ENCODE measurements around the gene TEX44.

TEX44 gene

GRCh38 chr2:231606941-231607340, 14.3 kb downstream of the TEX44 start:
- H3K9me3 Mint-ChIP-seq: no peaks in the 10 kb centered on the region

GRCh38 chr2:231611273-231612108, 18.8 kb downstream of the TEX44 start:
- no peak overlapping the region for H3K4me3 Mint-ChIP-seq
- H3K27ac Mint-ChIP-seq: peak overlapping the region; percentile 99
- no peaks in the 10 kb centered on the region for H3K9me3 Mint-ChIP-seq
- H3K36me3 Mint-ChIP-seq (ENCODE audit: low read depth): no peaks in the 10 kb centered on the region
- H3K4me1 Mint-ChIP-seq (ENCODE audit: low read depth): peaks cover 32% of the 10 kb centered on the region
- H3K27me3 Mint-ChIP-seq (ENCODE audit: low read depth): no peaks in the 10 kb centered on the region

More at GRCh38 chr2:231606941-231607340, 14.3 kb downstream of the TEX44 start:
- H3K36me3 Mint-ChIP-seq (ENCODE audit: low read depth): no peaks in the 10 kb centered on the region
- H3K27ac Mint-ChIP-seq: no peak overlapping the region
- peaks cover 19% of the 10 kb centered on the region for H3K4me1 Mint-ChIP-seq (ENCODE audit: low read depth)
- no peak overlapping the region for H3K4me3 Mint-ChIP-seq
- no peaks in the 10 kb centered on the region for H3K27me3 Mint-ChIP-seq (ENCODE audit: low read depth)

- no peak overlapping the region for H3K4me3 Mint-ChIP-seq
- H3K27me3 Mint-ChIP-seq (ENCODE audit: low read depth): no peaks in the 10 kb centered on the region
- peak overlapping the region; percentile 99 for H3K27ac Mint-ChIP-seq
- no peaks in the 10 kb centered on the region for H3K36me3 Mint-ChIP-seq (ENCODE audit: low read depth)
- H3K4me1 Mint-ChIP-seq (ENCODE audit: low read depth): peaks cover 37% of the 10 kb centered on the region
- H3K9me3 Mint-ChIP-seq: no peaks in the 10 kb centered on the region
These were observed 19.4 kb downstream of the TEX44 start for GRCh38 chr2:231612109-231612455.

DNA sequence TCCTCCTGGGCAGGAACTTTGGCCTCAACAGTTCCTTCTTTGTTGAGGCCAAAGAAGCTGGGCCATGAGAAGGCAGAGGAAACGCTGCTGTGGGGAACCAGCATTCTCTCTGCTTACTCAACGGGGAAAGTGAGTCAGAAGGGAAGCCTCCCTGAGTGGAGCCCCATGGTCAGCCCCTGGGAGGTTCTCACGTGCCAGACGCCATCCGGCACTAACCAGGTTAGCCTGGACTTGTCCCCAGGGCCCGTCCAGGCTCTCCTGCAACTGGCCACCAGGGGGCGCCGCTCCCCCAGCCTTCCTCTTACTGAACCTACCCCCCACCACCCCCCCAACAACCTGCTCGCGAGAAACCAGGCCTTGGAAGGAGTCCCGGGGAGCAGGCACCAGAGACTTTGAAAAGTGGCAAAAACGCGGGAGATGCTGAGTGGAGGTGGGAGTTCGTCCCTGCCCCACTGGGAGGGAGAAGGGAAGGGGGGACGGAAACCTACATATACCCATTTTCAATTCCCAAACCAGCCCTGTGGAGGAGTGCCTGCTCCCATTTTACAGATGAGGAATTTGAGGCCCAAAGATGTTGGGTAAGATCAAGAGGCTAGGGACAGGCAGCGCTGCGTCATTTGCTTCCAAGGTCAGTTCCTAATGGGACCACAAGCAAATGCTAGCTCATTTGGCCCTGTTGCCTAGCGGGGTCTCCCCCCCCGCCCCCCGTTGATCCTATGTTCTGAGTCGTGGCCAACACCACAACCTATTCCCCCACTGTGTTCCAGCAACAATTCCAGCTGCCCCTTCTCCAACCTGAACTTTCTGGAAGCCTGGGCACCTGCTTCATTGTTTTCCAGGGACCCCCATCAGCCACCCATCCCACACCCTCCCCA, 20.0 kb downstream of the TEX44 start:
- H3K36me3 Mint-ChIP-seq (ENCODE audit: low read depth): no peaks in the 10 kb centered on the region
- H3K27me3 Mint-ChIP-seq (ENCODE audit: low read depth): no peaks in the 10 kb centered on the region
- H3K4me1 Mint-ChIP-seq (ENCODE audit: low read depth): peaks cover 42% of the 10 kb centered on the region
- no peaks in the 10 kb centered on the region for H3K9me3 Mint-ChIP-seq
- H3K27ac Mint-ChIP-seq: peak overlapping the region; percentile 99
- H3K4me3 Mint-ChIP-seq: peak overlapping the region; percentile 87

DNA sequence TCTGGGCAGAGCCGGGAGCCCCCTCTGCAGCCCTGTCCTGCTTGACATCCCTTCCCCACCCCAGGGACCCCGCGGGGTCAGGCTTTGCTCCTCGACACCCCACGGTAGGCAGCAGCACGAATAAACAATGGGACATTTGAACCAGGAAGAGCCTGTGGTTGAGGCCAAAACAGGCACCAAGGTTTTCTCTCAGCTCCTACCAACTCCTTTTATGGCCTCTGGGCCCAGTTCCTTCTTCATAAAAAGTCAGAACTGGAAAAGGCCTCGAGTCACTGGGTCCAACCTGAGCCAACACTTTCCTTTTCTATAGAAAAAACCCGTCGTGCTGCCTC, 20.6 kb downstream of the TEX44 start:
- peak overlapping the region; percentile 87 for H3K4me3 Mint-ChIP-seq
- no peaks in the 10 kb centered on the region for H3K9me3 Mint-ChIP-seq
- peak overlapping the region; percentile 99 for H3K27ac Mint-ChIP-seq
- H3K27me3 Mint-ChIP-seq (ENCODE audit: low read depth): no peaks in the 10 kb centered on the region
- H3K4me1 Mint-ChIP-seq (ENCODE audit: low read depth): peaks cover 48% of the 10 kb centered on the region
- H3K36me3 Mint-ChIP-seq (ENCODE audit: low read depth): no peaks in the 10 kb centered on the region

GRCh38 chr2:231613663-231614558, 21.2 kb downstream of the TEX44 start:
- Mint-ChIP-seq H3K27me3 (ENCODE audit: low read depth) (no peaks in the 10 kb centered on the region), H3K27ac (peak overlapping the region; percentile 99), H3K4me1 (ENCODE audit: low read depth) (peaks cover 49% of the 10 kb centered on the region), H3K4me3 (peak overlapping the region; percentile 87), H3K36me3 (ENCODE audit: low read depth) (no peaks in the 10 kb centered on the region), H3K9me3 (no peaks in the 10 kb centered on the region)

DNA sequence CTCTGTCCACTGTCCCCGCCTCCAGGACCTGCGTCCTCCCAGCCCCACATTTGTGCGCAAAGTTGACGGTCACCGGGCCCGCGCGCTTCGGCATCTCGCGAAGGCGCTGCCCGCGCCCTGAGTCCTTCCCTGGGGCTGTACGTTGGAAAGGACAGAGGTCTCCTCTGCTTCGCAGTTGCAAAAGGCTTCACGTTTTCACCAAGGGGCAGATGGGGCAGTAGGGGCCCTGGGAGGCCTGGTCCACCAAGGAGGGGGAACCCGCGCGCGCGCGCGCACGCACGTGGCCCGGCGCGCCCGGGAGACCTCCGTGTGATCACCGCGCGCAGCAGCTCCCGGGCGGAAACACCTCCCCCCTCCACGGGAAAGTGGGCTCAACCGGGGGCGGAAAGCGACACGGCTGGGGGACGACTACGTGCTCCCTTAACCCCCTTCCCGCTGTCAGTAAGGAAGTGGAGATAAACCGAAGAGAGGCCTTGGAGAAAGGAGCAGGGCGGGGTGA, 21.9 kb downstream of the TEX44 start:
- no peaks in the 10 kb centered on the region for H3K9me3 Mint-ChIP-seq
- H3K27ac Mint-ChIP-seq: peak overlapping the region; percentile 97
- H3K4me3 Mint-ChIP-seq: peak overlapping the region; percentile 80
- no peaks in the 10 kb centered on the region for H3K36me3 Mint-ChIP-seq (ENCODE audit: low read depth)
- no peaks in the 10 kb centered on the region for H3K27me3 Mint-ChIP-seq (ENCODE audit: low read depth)
- peaks cover 49% of the 10 kb centered on the region for H3K4me1 Mint-ChIP-seq (ENCODE audit: low read depth)

GRCh38 chr2:231615058-231615671, 22.5 kb downstream of the TEX44 start:
- Mint-ChIP-seq H3K27me3 (ENCODE audit: low read depth) (no peaks in the 10 kb centered on the region), H3K4me3 (peak overlapping the region; percentile 28), H3K36me3 (ENCODE audit: low read depth) (no peaks in the 10 kb centered on the region), H3K27ac (peak overlapping the region; percentile 97), H3K9me3 (no peaks in the 10 kb centered on the region), H3K4me1 (ENCODE audit: low read depth) (peaks cover 51% of the 10 kb centered on the region)

- Mint-ChIP-seq H3K9me3 (no peaks in the 10 kb centered on the region), H3K27ac (peak overlapping the region; percentile 27), H3K4me1 (ENCODE audit: low read depth) (peaks cover 55% of the 10 kb centered on the region), H3K36me3 (ENCODE audit: low read depth) (no peaks in the 10 kb centered on the region), H3K27me3 (ENCODE audit: low read depth) (no peaks in the 10 kb centered on the region), H3K4me3 (no peak overlapping the region)
These were observed 23.6 kb downstream of the TEX44 start for GRCh38 chr2:231616296-231616695.

DNA sequence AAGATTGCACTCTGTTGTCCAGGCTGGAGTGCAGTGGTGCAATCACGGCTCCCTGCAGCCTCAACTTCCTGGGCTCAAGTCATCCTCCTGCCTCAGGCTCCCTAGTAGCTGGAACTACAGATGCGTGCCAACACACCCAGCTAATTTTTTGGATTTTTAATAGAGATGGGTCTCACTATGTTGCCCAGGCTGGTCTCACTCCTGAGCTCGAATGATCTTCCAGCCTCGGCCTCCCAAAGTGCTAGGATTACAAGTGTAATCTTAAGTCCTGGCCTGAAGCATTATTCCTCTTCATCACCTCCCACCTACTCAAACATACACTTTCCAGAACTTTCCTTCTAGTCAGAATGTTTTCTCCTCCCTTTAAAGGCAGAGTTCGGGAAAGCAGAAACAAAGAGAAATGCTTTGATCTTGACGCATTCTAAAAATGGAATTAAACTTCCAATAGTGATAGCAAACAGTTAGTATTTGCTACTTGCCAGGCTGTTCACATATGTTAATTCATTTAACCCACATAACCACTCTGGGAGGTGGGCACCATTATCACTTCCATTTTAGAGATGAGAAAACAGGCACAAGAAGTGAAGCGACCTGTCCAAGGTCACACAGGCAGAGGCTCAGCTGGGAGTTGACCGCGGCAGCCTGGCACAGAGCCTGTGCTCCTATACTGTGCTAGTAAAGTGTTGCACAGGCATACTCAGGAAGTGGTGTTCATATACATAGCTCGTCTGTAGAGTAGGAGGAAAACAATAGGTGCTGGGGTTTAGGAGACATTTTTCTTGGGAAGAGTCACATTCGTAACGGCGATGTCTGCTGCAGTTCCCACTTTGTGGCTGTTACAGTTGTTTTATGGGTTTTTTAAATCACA, 24.6 kb downstream of the TEX44 start:
- H3K36me3 Mint-ChIP-seq (ENCODE audit: low read depth): no peaks in the 10 kb centered on the region
- H3K4me3 Mint-ChIP-seq: no peak overlapping the region
- H3K4me1 Mint-ChIP-seq (ENCODE audit: low read depth): peaks cover 53% of the 10 kb centered on the region
- no peaks in the 10 kb centered on the region for H3K27me3 Mint-ChIP-seq (ENCODE audit: low read depth)
- peak overlapping the region; percentile 50 for H3K27ac Mint-ChIP-seq
- H3K9me3 Mint-ChIP-seq: no peaks in the 10 kb centered on the region

GRCh38 chr2:231621051-231621879, 28.6 kb downstream of the TEX44 start:
- Mint-ChIP-seq H3K27ac (peak overlapping the region; percentile 80), H3K4me1 (ENCODE audit: low read depth) (peaks cover 47% of the 10 kb centered on the region), H3K36me3 (ENCODE audit: low read depth) (no peaks in the 10 kb centered on the region), H3K4me3 (peak overlapping the region; percentile 10), H3K27me3 (ENCODE audit: low read depth) (no peaks in the 10 kb centered on the region), H3K9me3 (no peaks in the 10 kb centered on the region)

- Mint-ChIP-seq H3K9me3 (no peaks in the 10 kb centered on the region), H3K4me3 (no peak overlapping the region), H3K36me3 (ENCODE audit: low read depth) (no peaks in the 10 kb centered on the region), H3K4me1 (ENCODE audit: low read depth) (peaks cover 43% of the 10 kb centered on the region), H3K27me3 (ENCODE audit: low read depth) (no peaks in the 10 kb centered on the region), H3K27ac (peak overlapping the region; percentile 67)
These were observed 30.3 kb downstream of the TEX44 start for GRCh38 chr2:231622963-231623362.
